HG03108 (cell line): ENCODE measurements around the gene PTPRCAP.

Experiments
- ATAC-seq: cut with Tn5 transposase; IDR thresholded peaks from one replicate; pipeline ENCODE4 v1.9.1; 2021; ENCODE audit warnings: moderate library complexity; ENCODE audit not compliant: unreplicated experiment

The PTPRCAP gene

GRCh38 chr11:67398661-67399563 is 38.6 kb downstream of the PTPRCAP start:
- ATAC-seq = no peak

GRCh38 chr11:67397986-67398660 is 39.4 kb downstream of the PTPRCAP start:
- ATAC-seq = no peak

- ATAC-seq = no peak
These were observed 39.9 kb downstream of the PTPRCAP start for GRCh38 chr11:67397536-67397935.

- no peak for ATAC-seq
These were observed 40.7 kb downstream of the PTPRCAP start for GRCh38 chr11:67396587-67397389.

- ATAC-seq = no peak
These were observed 41.3 kb downstream of the PTPRCAP start for GRCh38 chr11:67396259-67396581.

- ATAC-seq = no peak
These were observed 41.8 kb downstream of the PTPRCAP start for GRCh38 chr11:67395555-67396258.

- ATAC-seq = no peak
These were observed 43.5 kb downstream of the PTPRCAP start for GRCh38 chr11:67393990-67394389.

GRCh38 chr11:67393437-67393836 is 44.0 kb downstream of the PTPRCAP start:
- no peak for ATAC-seq

GRCh38 chr11:67392183-67392715 is 45.2 kb downstream of the PTPRCAP start:
- no peak for ATAC-seq

GRCh38 chr11:67391304-67392182 is 45.9 kb downstream of the PTPRCAP start, which contains the start of gene RAD9A:
Gene RAD9A, plus strand, starts transcription at chr11:67391986. Its CDS starts 59 bp downstream, at chr11:67392045.
- ATAC-seq = peak; percentile 38

GRCh38 chr11:67390947-67391303 is 46.6 kb downstream of the PTPRCAP start:
- peak; percentile 8 for ATAC-seq

GRCh38 chr11:67389477-67389876 is 48.0 kb downstream of the PTPRCAP start:
- ATAC-seq = no peak

GRCh38 chr11:67387518-67387917 is 50.0 kb downstream of the PTPRCAP start:
- ATAC-seq = no peak

GRCh38 chr11:67387069-67387468 is 50.4 kb downstream of the PTPRCAP start:
- ATAC-seq = no peak
